CD14-positive monocyte (primary cell): ENCODE data around the gene SYDE1. TPM values are rescaled to one million over a fixed set of nuclear protein-coding genes. Genes with fewer than 3 reads are reported as not detected.

Source experiments
- DNase-seq, 3 donors: peaks; one replicate each; pipeline ENCODE4 v3.0.0-alpha.2; 2011 to 2022
- H2AFZ ChIP-seq: 2 replicates; pipeline ENCODE4 v1.6.0; 2012; ENCODE audit warnings: mild to moderate bottlenecking, low read depth, low read length, inconsistent platforms; ENCODE audit not compliant: insufficient read depth, poor library complexity, severe bottlenecking
- H3K27ac ChIP-seq, 2 donors: 1 replicate in 1 of 2; 2 replicates in 1 of 2; pipeline ENCODE4 v1.5.1; 2012 to 2013; ENCODE audit warnings: low read length in 2 of 2, control low read depth in 1 of 2, inconsistent platforms in 1 of 2, low read depth in 1 of 2, mild to moderate bottlenecking in 1 of 2
- H3K27me3 ChIP-seq, 2 donors: one replicate each; pipeline versions ENCODE4 v1.6.0 to v1.6.1; 2011 to 2013; ENCODE audit warnings: low read length in 2 of 2; ENCODE audit not compliant: control insufficient read depth in 2 of 2, insufficient read depth in 2 of 2
- H3K36me3 ChIP-seq, 2 donors: replicated peaks in 1 of 2; 1 replicate in 1 of 2; 2 replicates in 1 of 2; pipeline versions ENCODE4 v1.5.1 to v1.6.1; 2012 to 2013; ENCODE audit warnings: low read length in 2 of 2, control low read depth in 1 of 2, inconsistent platforms in 1 of 2, mild to moderate bottlenecking in 1 of 2; ENCODE audit not compliant: insufficient read depth in 2 of 2, control insufficient read depth in 1 of 2
- H3K4me1 ChIP-seq, 2 donors: 1 replicate in 1 of 2; 2 replicates in 1 of 2; pipeline versions ENCODE4 v1.5.1 to v1.6.1; 2012 to 2013; ENCODE audit warnings: low read length in 2 of 2, control low read depth in 1 of 2, inconsistent platforms in 1 of 2, mild to moderate bottlenecking in 1 of 2, moderate library complexity in 1 of 2; ENCODE audit not compliant: insufficient read depth in 2 of 2, control insufficient read depth in 1 of 2
- H3K4me2 ChIP-seq: replicated peaks from 2 replicates; pipeline ENCODE3; 2012; ENCODE audit warnings: low read length, moderate library complexity, mild to moderate bottlenecking; ENCODE audit not compliant: poor library complexity, severe bottlenecking; ENCODE audit errors: extremely low read depth
- H3K4me3 ChIP-seq, 3 experiments: fragments of 200-600 bp in 1 of 3; sonication (generic) in 1 of 3; replicated peaks in 1 of 3; 1 replicate in 2 of 3; 2 replicates in 1 of 3; pipeline ENCODE4 v1.5.1; 2011 to 2013; ENCODE audit warnings: low read length in 3 of 3, mild to moderate bottlenecking in 3 of 3, control low read depth in 2 of 3, low read depth in 2 of 3, inconsistent platforms in 1 of 3, moderate library complexity in 1 of 3
- H3K79me2 ChIP-seq: 2 replicates; pipeline ENCODE4 v1.6.0; 2012; ENCODE audit warnings: mild to moderate bottlenecking, control low read depth, inconsistent platforms, low read length, moderate library complexity; ENCODE audit not compliant: insufficient read depth
- H3K9ac ChIP-seq: 2 replicates; pipeline ENCODE4 v1.6.0; 2017; ENCODE audit warnings: low read length, mild to moderate bottlenecking; ENCODE audit not compliant: insufficient read depth, poor library complexity, severe bottlenecking
- H3K9me3 ChIP-seq, 2 donors: replicated peaks in 1 of 2; 1 replicate in 1 of 2; 2 replicates in 1 of 2; pipeline versions ENCODE4 v1.5.1 to v1.6.1; 2012 to 2013; ENCODE audit warnings: low read length in 2 of 2, control low read depth in 1 of 2; ENCODE audit not compliant: control insufficient read depth in 1 of 2, insufficient read depth in 1 of 2
- H4K20me1 ChIP-seq: 2 replicates; pipeline ENCODE4 v1.6.0; 2012; ENCODE audit warnings: mild to moderate bottlenecking, low read length, control low read depth, moderate library complexity; ENCODE audit not compliant: insufficient read depth
- H3K27ac Mint-ChIP-seq, 7 donors: one replicate each; pipeline ENCODE4 v1.8.0; 2020; ENCODE audit warnings: mild to moderate bottlenecking in 7 of 7, mixed read lengths in 7 of 7, moderate library complexity in 6 of 7, inconsistent platforms in 2 of 7
- H3K27me3 Mint-ChIP-seq, 3 donors: one replicate each; pipeline ENCODE4 v1.8.0; 2021 to 2022; ENCODE audit warnings: low read depth in 3 of 3, mild to moderate bottlenecking in 3 of 3, mixed read lengths in 3 of 3, moderate library complexity in 3 of 3, inconsistent platforms in 1 of 3
- H3K36me3 Mint-ChIP-seq, 2 donors: one replicate each; pipeline ENCODE4 v1.8.0; 2020; ENCODE audit warnings: mixed read lengths in 2 of 2, inconsistent platforms in 1 of 2, mild to moderate bottlenecking in 1 of 2
- H3K4me1 Mint-ChIP-seq: one replicate; pipeline ENCODE4 v1.8.0; 2020; ENCODE audit warnings: mild to moderate bottlenecking, mixed read lengths
- H3K4me3 Mint-ChIP-seq, 2 donors: one replicate each; pipeline ENCODE4 v1.8.0; 2020; ENCODE audit warnings: mild to moderate bottlenecking in 2 of 2, mixed read lengths in 2 of 2, moderate library complexity in 1 of 2
- H3K9me3 Mint-ChIP-seq, 7 donors: one replicate each; pipeline ENCODE4 v1.8.0; 2020 to 2022; ENCODE audit warnings: mixed read lengths in 7 of 7, mild to moderate bottlenecking in 6 of 7, moderate library complexity in 6 of 7, inconsistent platforms in 2 of 7
- CTCF ChIP-seq: fragments of 200-600 bp; IDR thresholded peaks from one replicate; pipeline ENCODE4 v1.8.0; 2022; ENCODE audit warnings: antibody characterized with exemption, mild to moderate bottlenecking
- WGBS: methylation state at CpG from one replicate; pipeline ENCODE4 v1.1.5; 2013; ENCODE audit warnings: missing lambda C conversion rate; ENCODE audit not compliant: insufficient coverage; 5-methylcytosine and 5-hydroxymethylcytosine counted together
- intact Hi-C, 2 donors: fragments of 100-400 bp; cut with micrococcal nuclease; formaldehyde crosslinking; loops; one replicate each; pipeline versions ENCODE4 v1.15.0 to v1.15.1; 2023
- polyA plus RNA-seq, 3 donors: library from polyadenylated mRNA; depleted of rRNA in 1 of 3; unstranded in 2 of 3; stranded (reverse) in 1 of 3; fragments of 300-500 nt in 2 of 3; fragments of >200 nt in 1 of 3; fragmentation: Illumina TruSeq in 2 of 3; gene quantifications; 1 replicate in 2 of 3; 2 replicates in 1 of 3; pipeline ENCODE4 v1.2.3, GENCODE V29; 2012 to 2021

The SYDE1 gene
- polyA plus RNA-seq, 3 donors: not detected

- TF ChIP-seq CTCF: no peak
- Histone ChIP-seq H3K9me3 (no peaks in the 10 kb centered on the region), H3K4me1 (no peaks in the 10 kb centered on the region), H2AFZ (no peak overlapping the region), H3K9ac (no peak overlapping the region), H3K36me3 (peaks cover 53 to 62% of the 10 kb centered on the region in 2 donors), H3K27ac (no peak overlapping the region), H3K4me2 (no peak overlapping the region), H3K27me3 (no peaks in the 10 kb centered on the region), H3K4me3 (no peak overlapping the region), H4K20me1 (no peaks in the 10 kb centered on the region), H3K79me2 (no peaks in the 10 kb centered on the region)
- Mint-ChIP-seq H3K9me3 (peaks cover 0 to 4% (median 2%) of the 10 kb centered on the region in 7 donors), H3K4me1 (no peaks in the 10 kb centered on the region), H3K36me3 (peaks cover 52 to 61% of the 10 kb centered on the region in 2 donors), H3K27me3 (peaks cover 0 to 1% (median 0%) of the 10 kb centered on the region in 3 donors), H3K27ac (peak overlapping the region in 1 of 7 donors; percentile 56), H3K4me3 (no peak overlapping the region)
- WGBS: 96% methylated on average over 13 of the region's 13 CpGs
- intact Hi-C loops: no loop called here
- no peak for DNase-seq
These were observed 7.9 kb downstream of the SYDE1 start for GRCh38 chr19:15115080-15115479.

- 38% methylated on average over 11 of the region's 23 CpGs for WGBS
- H3K27me3 ChIP-seq: no peaks in the 10 kb centered on the region
- H3K4me1 ChIP-seq: no peaks in the 10 kb centered on the region
- no peaks in the 10 kb centered on the region for H4K20me1 ChIP-seq
- H3K9me3 ChIP-seq: no peaks in the 10 kb centered on the region
- peaks cover 59 to 71% of the 10 kb centered on the region in 2 donors for H3K36me3 ChIP-seq
- Mint-ChIP-seq H3K36me3 (peaks cover 60 to 70% of the 10 kb centered on the region in 2 donors), H3K4me1 (no peaks in the 10 kb centered on the region), H3K27ac (peak overlapping the region in 1 of 7 donors; percentile 14), H3K27me3 (peaks cover 0 to 1% (median 0%) of the 10 kb centered on the region in 3 donors), H3K4me3 (no peak overlapping the region), H3K9me3 (peaks cover 0 to 4% (median 2%) of the 10 kb centered on the region in 7 donors)
- no peak overlapping the region for H3K27ac ChIP-seq
- H3K9ac ChIP-seq: no peak overlapping the region
- H3K4me3 ChIP-seq: no peak overlapping the region
- H2AFZ ChIP-seq: no peak overlapping the region
- H3K79me2 ChIP-seq: no peaks in the 10 kb centered on the region
- DNase-seq: no peak
- intact Hi-C loops: no loop called here
- no peak for TF ChIP-seq CTCF
- H3K4me2 ChIP-seq: no peak overlapping the region
These were observed 8.8 kb downstream of the SYDE1 start for GRCh38 chr19:15115762-15116615.
